Frontal cortex (tissue), 4 donors: ENCODE measurements around the gene AFDN. TPM values are rescaled to one million over a fixed set of nuclear protein-coding genes. Genes with fewer than 3 reads are reported as not detected.

ENCODE experiments used
- DNase-seq, 2 donors: peaks; one replicate each; pipeline ENCODE4 v3.0.0; 2012; ENCODE audit warnings: low spot score in 2 of 2
- FAIRE-seq: peaks from 2 replicates; lab custom pipeline; 2012; peaks lifted over from hg19 to GRCh38; lab: Jason Lieb, UNC
- total RNA-seq: library from RNA; depleted of rRNA; stranded (reverse); fragments of >200 nt; gene quantifications from one replicate; pipeline ENCODE4 v1.2.3, GENCODE V29; 2014
- donor health status: control.
- donor health status: control.
- donor health status: control.

The AFDN gene
- total RNA-seq, 1 donor from 2014 or later = 204 TPM

DNA sequence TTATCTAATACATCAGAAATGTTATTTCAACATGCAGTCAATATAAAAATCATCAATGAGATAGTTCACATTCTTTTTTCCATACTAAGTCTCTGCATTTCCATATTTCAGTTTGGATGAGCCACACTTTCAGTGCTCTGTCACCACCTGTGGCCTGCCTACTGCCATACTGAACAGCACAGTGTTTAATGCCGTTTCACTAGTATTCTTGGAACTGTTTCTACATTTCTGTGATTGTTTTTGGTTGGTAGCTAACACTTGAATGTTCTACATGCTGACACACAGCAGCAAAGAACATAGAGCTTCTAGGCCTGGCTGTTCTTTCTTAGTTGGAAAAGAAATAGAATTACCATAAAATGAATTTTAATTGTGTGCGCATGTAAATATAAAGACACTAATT is 109.3 kb downstream of the AFDN start:
- no peak for FAIRE-seq
- DNase-seq = no peak

- DNase-seq (no peak), FAIRE-seq (no peak)
These were observed 110.6 kb downstream of the AFDN start for GRCh38 chr6:167937301-167937700.

GRCh38 chr6:167937948-167938911 is 111.5 kb downstream of the AFDN start:
- no peak for DNase-seq
- no peak for FAIRE-seq

- no peak for FAIRE-seq
- DNase-seq = no peak
These were observed 115.1 kb downstream of the AFDN start for GRCh38 chr6:167941822-167942221.

GRCh38 chr6:167944130-167944529 is 117.4 kb downstream of the AFDN start:
- DNase-seq (no peak), FAIRE-seq (no peak)

- no peak for FAIRE-seq
- DNase-seq = no peak
These were observed 119.3 kb downstream of the AFDN start for GRCh38 chr6:167946007-167946406.

DNA sequence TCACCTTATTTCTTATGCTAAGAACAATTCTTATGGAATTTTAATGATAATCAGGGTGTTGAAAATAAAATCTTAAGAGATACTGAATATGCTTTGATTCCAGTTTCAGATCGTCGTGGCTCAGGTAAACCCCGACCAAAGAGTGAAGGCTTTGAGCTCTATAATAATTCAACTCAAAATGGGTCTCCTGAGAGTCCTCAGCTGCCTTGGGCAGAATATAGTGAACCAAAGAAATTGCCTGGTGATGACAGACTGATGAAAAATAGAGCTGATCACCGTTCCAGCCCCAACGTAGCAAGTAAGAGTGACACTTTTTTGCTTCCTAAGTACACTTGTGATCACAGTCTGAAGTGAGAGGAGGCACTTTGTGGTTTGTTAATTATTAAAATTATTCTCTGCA is 119.9 kb downstream of the AFDN start:
- DNase-seq (no peak), FAIRE-seq (no peak)

GRCh38 chr6:167947716-167948115 is 121.0 kb downstream of the AFDN start:
- FAIRE-seq = no peak
- DNase-seq = no peak

GRCh38 chr6:167948716-167949115 is 122.0 kb downstream of the AFDN start:
- FAIRE-seq (no peak), DNase-seq (no peak)

GRCh38 chr6:167949121-167949684 is 122.5 kb downstream of the AFDN start:
- DNase-seq = no peak
- FAIRE-seq = no peak

DNA sequence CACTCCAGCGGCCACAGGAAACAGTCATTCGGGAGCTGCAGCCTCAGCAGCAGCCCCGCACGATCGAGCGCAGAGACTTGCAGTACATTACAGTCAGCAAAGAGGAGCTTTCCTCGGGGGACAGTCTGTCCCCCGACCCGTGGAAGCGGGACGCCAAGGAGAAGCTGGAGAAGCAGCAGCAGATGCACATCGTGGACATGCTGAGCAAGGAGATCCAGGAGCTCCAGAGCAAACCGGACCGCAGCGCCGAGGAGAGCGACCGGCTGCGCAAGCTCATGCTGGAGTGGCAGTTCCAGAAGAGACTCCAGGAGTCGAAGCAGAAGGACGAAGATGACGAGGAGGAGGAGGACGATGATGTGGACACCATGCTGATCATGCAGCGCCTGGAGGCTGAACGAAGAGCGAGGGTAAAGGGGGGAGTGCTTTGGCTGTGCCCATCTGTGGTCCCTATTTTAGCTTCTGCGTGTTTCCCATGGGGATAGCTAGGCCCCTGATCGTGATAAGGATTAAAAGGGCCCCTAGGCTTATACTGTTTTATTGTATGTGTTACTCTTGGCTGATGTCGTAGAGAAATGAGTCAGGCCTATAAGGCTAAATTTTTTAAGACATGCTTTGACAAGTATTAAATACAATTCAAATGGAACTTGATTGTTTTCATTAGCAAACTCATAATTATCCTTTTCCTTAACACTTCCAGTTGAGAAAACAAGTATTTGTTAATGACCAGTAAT is 125.2 kb downstream of the AFDN start:
- no peak for FAIRE-seq
- DNase-seq = no peak

GRCh38 chr6:167952512-167952859 is 125.8 kb downstream of the AFDN start:
- FAIRE-seq = no peak
- DNase-seq = no peak

DNA sequence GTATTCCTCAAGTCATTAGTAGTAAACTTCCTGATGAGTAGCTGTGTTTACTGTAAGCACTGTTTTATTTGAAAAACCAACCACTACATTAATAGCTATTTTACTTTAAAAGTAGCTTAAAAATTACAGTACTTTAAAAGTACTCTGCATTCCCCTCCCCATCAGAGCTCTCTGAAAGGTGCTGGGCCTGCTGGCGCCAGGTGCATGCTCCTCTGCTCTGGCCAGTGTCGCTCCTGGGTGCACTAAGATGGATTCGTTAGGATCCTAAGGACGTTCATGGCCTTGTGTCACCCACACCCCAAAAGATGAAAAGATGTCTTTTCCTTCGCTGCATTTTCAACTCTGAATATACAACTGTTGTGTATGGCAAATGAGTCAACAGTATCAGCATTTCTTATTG is 126.8 kb downstream of the AFDN start:
- FAIRE-seq (no peak), DNase-seq (no peak)

- FAIRE-seq (no peak), DNase-seq (no peak)
These were observed 127.4 kb downstream of the AFDN start for GRCh38 chr6:167954151-167954550.

GRCh38 chr6:167956491-167956890 is 129.8 kb downstream of the AFDN start:
- FAIRE-seq = no peak
- no peak for DNase-seq

DNA sequence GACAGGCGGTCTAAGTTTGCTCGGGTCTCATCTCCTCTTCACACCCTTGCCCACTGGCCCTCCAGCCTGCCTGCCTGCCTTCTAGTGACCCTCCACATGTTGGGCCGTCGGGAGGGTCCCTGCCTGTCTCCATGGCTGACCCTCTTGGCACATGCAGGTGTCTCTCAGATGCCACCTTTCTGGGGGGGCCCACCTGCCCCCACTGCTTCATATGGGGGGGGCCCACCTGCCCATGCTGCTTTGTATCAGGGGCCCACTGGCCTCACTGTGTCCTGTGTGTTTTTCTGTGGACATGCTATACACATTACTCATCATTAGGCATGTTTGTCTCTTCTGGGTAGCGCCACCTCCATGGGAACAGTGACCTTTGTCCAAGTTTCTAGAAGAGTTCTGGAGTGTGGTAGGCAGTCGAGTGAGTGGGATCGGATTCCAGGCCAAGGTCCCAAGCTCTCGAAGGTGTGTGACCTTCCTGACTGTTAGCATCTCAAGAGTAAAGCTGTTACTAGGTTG is 130.3 kb downstream of the AFDN start:
- no peak for FAIRE-seq
- DNase-seq = no peak

DNA sequence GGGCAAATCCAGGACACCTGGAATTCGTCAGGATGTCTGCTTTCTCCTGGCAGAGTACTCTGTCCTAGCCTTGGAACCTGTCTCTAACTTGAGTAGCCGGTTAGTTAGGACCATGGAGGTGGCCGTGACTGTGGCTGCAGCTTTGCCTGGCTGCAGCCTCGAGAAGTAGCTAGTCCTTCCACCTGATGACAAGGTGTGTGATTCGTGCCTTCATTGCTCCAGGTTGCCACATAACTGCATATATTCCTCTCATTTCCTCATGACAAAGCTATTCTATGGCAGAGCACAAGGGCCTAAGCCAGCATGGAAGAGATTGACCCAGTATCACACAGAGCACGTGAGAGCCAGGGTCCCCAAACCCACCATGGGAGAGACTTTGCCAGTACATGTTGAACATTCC is 130.9 kb downstream of the AFDN start:
- FAIRE-seq = no peak
- no peak for DNase-seq

GRCh38 chr6:167960579-167960978 is 133.9 kb downstream of the AFDN start:
- no peak for FAIRE-seq

GRCh38 chr6:167962711-167963110 is 136.0 kb downstream of the AFDN start:
- FAIRE-seq (no peak), DNase-seq (no peak)

More at GRCh38 chr6:167960579-167960978, 133.9 kb downstream of the AFDN start:
- DNase-seq = no peak

GRCh38 chr6:167963589-167964057 is 136.9 kb downstream of the AFDN start:
- DNase-seq (no peak), FAIRE-seq (no peak)
